SJCRH30 (cell line): Measurements from ENCODE around the gene RAB11FIP3. TPM values are rescaled to one million over a fixed set of nuclear protein-coding genes. Genes with fewer than 3 reads are reported as not detected.
A peak's percentile ranks its signal among the peaks of the same experiment; 100 is the strongest.
"Not testable (repeated sequence)": the region's sequence is repeated elsewhere in the genome, so short reads cannot be mapped to it uniquely, and the experiment has no call there.

Source experiments
- DNase-seq, 2 experiments: peaks; one replicate each; pipeline ENCODE4 v3.0.0-alpha.2; 2015 to 2020
- H3K27ac ChIP-seq: fragments of 250-450 bp; sonication (Bioruptor Pico); 2 replicates; pipeline ENCODE4 v1.5.1; 2020; ENCODE audit warnings: mild to moderate bottlenecking, moderate library complexity
- H3K27me3 ChIP-seq: fragments of 250-450 bp; sonication (Bioruptor Pico); 2 replicates; pipeline ENCODE4 v1.5.1; 2020; ENCODE audit warnings: mild to moderate bottlenecking, moderate library complexity
- H3K36me3 ChIP-seq: fragments of 250-450 bp; sonication (Bioruptor Pico); 2 replicates; pipeline ENCODE4 v1.5.1; 2020; ENCODE audit warnings: mild to moderate bottlenecking, moderate library complexity
- H3K4me1 ChIP-seq: fragments of 250-450 bp; sonication (Bioruptor Pico); 2 replicates; pipeline ENCODE4 v1.5.1; 2020; ENCODE audit warnings: mild to moderate bottlenecking, moderate library complexity
- H3K4me3 ChIP-seq: fragments of 250-450 bp; sonication (Bioruptor Pico); 2 replicates; pipeline ENCODE4 v1.5.1; 2020; ENCODE audit warnings: mild to moderate bottlenecking, moderate library complexity
- H3K9me3 ChIP-seq: fragments of 250-450 bp; sonication (Bioruptor Pico); replicated peaks from 2 replicates; pipeline ENCODE4 v1.5.1; 2020; ENCODE audit warnings: mild to moderate bottlenecking, moderate library complexity
- total RNA-seq: library from RNA; depleted of rRNA; stranded (reverse); fragments of >200 nt; shearing (Covaris generic); gene quantifications from 2 replicates; pipeline ENCODE4 v1.2.3, GENCODE V29; 2014

Gene RAB11FIP3
- total RNA-seq, 1 experiment from 2014 or later, result 30.2 TPM

GRCh38 chr16:499924-500323 lies 74.5 kb downstream of the RAB11FIP3 start:
- no peak for DNase-seq
- H3K4me3 ChIP-seq, result no peak overlapping the region
- no peaks in the 10 kb centered on the region for H3K27me3 ChIP-seq
- H3K4me1 ChIP-seq, result no peaks in the 10 kb centered on the region
- no peak overlapping the region for H3K27ac ChIP-seq
- no peaks in the 10 kb centered on the region for H3K36me3 ChIP-seq
- no peaks in the 10 kb centered on the region for H3K9me3 ChIP-seq

- no peaks in the 10 kb centered on the region for H3K36me3 ChIP-seq
- H3K4me3 ChIP-seq, result no peak overlapping the region
- no peaks in the 10 kb centered on the region for H3K4me1 ChIP-seq
- DNase-seq, result no peak
- no peak overlapping the region for H3K27ac ChIP-seq
- no peaks in the 10 kb centered on the region for H3K9me3 ChIP-seq
- H3K27me3 ChIP-seq, result no peaks in the 10 kb centered on the region
These were observed 75.3 kb downstream of the RAB11FIP3 start for GRCh38 chr16:500709-501108.

- no peaks in the 10 kb centered on the region for H3K9me3 ChIP-seq
- no peaks in the 10 kb centered on the region for H3K27me3 ChIP-seq
- no peak for DNase-seq
- H3K36me3 ChIP-seq, result no peaks in the 10 kb centered on the region
- no peak overlapping the region for H3K4me3 ChIP-seq
- H3K27ac ChIP-seq, result no peak overlapping the region
- no peaks in the 10 kb centered on the region for H3K4me1 ChIP-seq
These were observed 76.9 kb downstream of the RAB11FIP3 start for GRCh38 chr16:502179-502943.

- Histone ChIP-seq H3K36me3 (no peaks in the 10 kb centered on the region), H3K9me3 (no peaks in the 10 kb centered on the region)
- DNase-seq, result no peak
These were observed 78.0 kb downstream of the RAB11FIP3 start for GRCh38 chr16:503150-504071.

GRCh38 chr16:505479-506245 lies 80.2 kb downstream of the RAB11FIP3 start:
- H3K4me1 ChIP-seq, result no peaks in the 10 kb centered on the region
- H3K27ac ChIP-seq, result no peak overlapping the region
- no peak for DNase-seq
- 0 out of 2 replicates have a peak, but pooled peaks cover 2% of the 10 kb centered on the region for H3K36me3 ChIP-seq
- H3K9me3 ChIP-seq, result no peaks in the 10 kb centered on the region
- no peaks in the 10 kb centered on the region for H3K27me3 ChIP-seq
- H3K4me3 ChIP-seq, result no peak overlapping the region

More at GRCh38 chr16:503150-504071, 78.0 kb downstream of the RAB11FIP3 start:
- Histone ChIP-seq H3K4me1 (no peaks in the 10 kb centered on the region), H3K4me3 (no peak overlapping the region), H3K27me3 (no peaks in the 10 kb centered on the region), H3K27ac (no peak overlapping the region)

GRCh38 chr16:506246-506546 lies 80.7 kb downstream of the RAB11FIP3 start:
- Histone ChIP-seq H3K4me3 (no peak overlapping the region), H3K4me1 (no peaks in the 10 kb centered on the region), H3K27me3 (no peaks in the 10 kb centered on the region), H3K9me3 (no peaks in the 10 kb centered on the region), H3K36me3 (0 out of 2 replicates have a peak, but pooled peaks cover 2% of the 10 kb centered on the region), H3K27ac (no peak overlapping the region)
- no peak for DNase-seq

GRCh38 chr16:507527-507926 lies 82.1 kb downstream of the RAB11FIP3 start:
- H3K4me1 ChIP-seq, H3K36me3 ChIP-seq, H3K9me3 ChIP-seq, H3K27me3 ChIP-seq, H3K4me3 ChIP-seq, DNase-seq, H3K27ac ChIP-seq: not testable (repeated sequence)

GRCh38 chr16:507996-508395 lies 82.5 kb downstream of the RAB11FIP3 start:
- no peak overlapping the region for H3K27ac ChIP-seq
- no peaks in the 10 kb centered on the region for H3K27me3 ChIP-seq
- DNase-seq, result no peak
- H3K4me3 ChIP-seq, result no peak overlapping the region
- no peaks in the 10 kb centered on the region for H3K4me1 ChIP-seq
- no peaks in the 10 kb centered on the region for H3K9me3 ChIP-seq
- 0 out of 2 replicates have a peak, but pooled peaks cover 2% of the 10 kb centered on the region for H3K36me3 ChIP-seq

- DNase-seq, result peak; percentile 29 to 38
- H3K4me1 ChIP-seq, result no peaks in the 10 kb centered on the region
- no peaks in the 10 kb centered on the region for H3K27me3 ChIP-seq
- H3K4me3 ChIP-seq, result no peak overlapping the region
- no peaks in the 10 kb centered on the region for H3K9me3 ChIP-seq
- peaks cover 2% of the 10 kb centered on the region; the same call in 1 of the 2 replicates for H3K36me3 ChIP-seq
- H3K27ac ChIP-seq, result no peak overlapping the region
These were observed 83.7 kb downstream of the RAB11FIP3 start for GRCh38 chr16:508884-509736.

GRCh38 chr16:510066-510825 lies 84.8 kb downstream of the RAB11FIP3 start:
- DNase-seq, result no peak
- Histone ChIP-seq H3K4me1 (no peaks in the 10 kb centered on the region), H3K4me3 (no peak overlapping the region), H3K9me3 (no peaks in the 10 kb centered on the region), H3K36me3 (peaks cover 2% of the 10 kb centered on the region; the same call in 1 of the 2 replicates), H3K27ac (no peak overlapping the region), H3K27me3 (no peaks in the 10 kb centered on the region)

- no peak overlapping the region for H3K27ac ChIP-seq
- peaks cover 11% of the 10 kb centered on the region; the same call in 1 of the 2 replicates for H3K36me3 ChIP-seq
- no peak overlapping the region for H3K4me3 ChIP-seq
- H3K9me3 ChIP-seq, result no peaks in the 10 kb centered on the region
- DNase-seq, result no peak
- no peaks in the 10 kb centered on the region for H3K4me1 ChIP-seq
- no peaks in the 10 kb centered on the region for H3K27me3 ChIP-seq
These were observed 87.4 kb downstream of the RAB11FIP3 start for GRCh38 chr16:512802-513201.

- Histone ChIP-seq H3K9me3 (no peaks in the 10 kb centered on the region), H3K36me3 (peaks cover 11% of the 10 kb centered on the region; the same call in 1 of the 2 replicates), H3K27me3 (no peaks in the 10 kb centered on the region), H3K4me3 (no peak overlapping the region), H3K27ac (no peak overlapping the region), H3K4me1 (no peaks in the 10 kb centered on the region)
- no peak for DNase-seq
These were observed 88.5 kb downstream of the RAB11FIP3 start for GRCh38 chr16:513950-514349.

GRCh38 chr16:515175-515938 lies 89.9 kb downstream of the RAB11FIP3 start:
- Histone ChIP-seq H3K9me3 (no peaks in the 10 kb centered on the region), H3K4me3 (no peak overlapping the region), H3K4me1 (no peaks in the 10 kb centered on the region), H3K27me3 (no peaks in the 10 kb centered on the region), H3K27ac (no peak overlapping the region), H3K36me3 (peaks cover 11% of the 10 kb centered on the region; the same call in 1 of the 2 replicates)
- DNase-seq, result no peak
